Measurements from ENCODE around the gene FAIM2.

Gene FAIM2

DNA sequence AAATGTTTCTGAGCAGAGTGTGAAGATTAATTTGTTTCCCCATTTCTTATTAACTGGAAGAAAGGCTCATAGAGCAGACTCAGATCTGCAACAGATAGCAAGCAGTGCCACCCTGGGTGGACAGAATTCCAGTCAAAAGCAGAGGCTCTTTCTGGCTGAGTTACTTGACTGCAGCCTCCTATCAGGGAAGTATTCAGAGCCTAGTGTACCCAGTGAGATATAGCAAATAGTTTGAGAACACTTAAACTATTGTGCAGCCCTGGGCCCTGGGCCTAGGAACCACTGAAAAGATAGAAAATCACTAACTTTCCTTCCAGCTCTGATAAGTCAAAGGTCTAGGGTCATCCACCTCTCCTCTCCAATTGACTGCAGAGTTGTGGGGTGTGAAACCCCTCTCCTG lies 35.6 kb upstream of the FAIM2 start:
- no peak for DNase-seq

DNA sequence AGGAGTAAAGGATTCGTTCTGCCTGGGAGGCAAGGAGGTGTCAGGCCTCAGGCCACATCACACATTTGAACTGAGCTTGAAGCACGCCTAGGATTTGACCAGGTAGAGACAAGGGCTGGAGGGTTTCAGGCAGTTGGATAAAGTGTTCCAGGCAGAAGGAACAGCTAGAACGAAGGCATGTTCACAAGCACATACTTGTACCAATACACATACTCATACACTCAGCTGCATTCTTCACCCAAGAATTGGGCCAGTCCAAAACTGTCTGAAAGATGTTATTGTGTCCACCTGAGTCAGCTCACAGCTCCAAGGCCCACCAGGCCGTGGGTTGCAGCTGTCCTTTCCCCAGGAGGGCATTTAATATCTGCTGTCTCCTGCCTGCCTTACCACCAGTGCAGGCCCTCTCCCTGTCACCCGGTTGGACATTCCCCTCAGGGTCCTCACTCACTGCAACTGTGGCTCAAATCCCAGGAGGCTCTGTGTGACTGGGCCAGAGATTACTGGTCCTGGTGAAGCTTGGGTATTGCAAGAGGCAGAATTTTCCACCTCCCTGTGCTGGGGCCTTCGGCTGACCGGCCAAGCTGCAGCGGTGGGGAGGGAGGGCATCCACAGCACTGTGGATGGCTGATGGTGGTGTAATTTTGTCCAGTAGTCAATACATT lies 34.1 kb upstream of the FAIM2 start:
- DNase-seq, result no peak

DNA sequence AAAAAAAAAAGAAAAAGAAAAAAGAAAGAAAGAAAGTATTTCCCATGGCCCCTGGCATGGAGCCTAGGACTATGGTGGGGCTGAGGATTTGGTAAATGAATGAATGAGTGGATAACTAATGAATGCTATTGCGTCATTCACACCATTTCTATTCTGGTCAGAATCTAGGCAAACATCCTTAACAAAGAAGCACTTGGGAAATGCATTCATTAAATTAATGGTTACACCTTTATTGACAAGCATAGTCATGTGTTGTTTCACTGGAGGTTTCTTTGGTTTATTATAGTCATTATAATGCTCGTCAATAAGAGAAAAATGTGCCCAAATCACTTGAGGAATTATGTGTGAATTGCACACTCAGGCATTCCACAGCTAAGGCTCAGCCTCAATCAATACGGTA lies 33.2 kb upstream of the FAIM2 start:
- no peak for DNase-seq

DNA sequence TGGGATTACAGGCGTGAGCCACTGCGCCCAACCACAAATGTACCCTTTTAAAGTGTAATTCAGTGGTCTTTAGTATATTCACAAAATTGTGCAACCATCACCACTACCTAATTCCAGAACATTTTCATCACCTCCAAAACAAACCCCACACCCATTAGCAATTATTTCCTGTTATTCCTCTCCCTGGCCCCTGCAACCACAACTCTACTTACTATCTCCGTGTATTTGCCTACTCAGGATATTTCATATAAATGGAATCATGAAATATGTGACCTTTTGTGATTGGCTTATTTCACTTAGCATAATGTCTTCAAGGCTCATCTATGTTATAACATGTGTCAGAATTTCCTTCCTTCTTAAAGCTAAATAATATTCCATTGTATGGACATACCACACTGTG lies 30.8 kb upstream of the FAIM2 start:
- no peak for DNase-seq

DNA sequence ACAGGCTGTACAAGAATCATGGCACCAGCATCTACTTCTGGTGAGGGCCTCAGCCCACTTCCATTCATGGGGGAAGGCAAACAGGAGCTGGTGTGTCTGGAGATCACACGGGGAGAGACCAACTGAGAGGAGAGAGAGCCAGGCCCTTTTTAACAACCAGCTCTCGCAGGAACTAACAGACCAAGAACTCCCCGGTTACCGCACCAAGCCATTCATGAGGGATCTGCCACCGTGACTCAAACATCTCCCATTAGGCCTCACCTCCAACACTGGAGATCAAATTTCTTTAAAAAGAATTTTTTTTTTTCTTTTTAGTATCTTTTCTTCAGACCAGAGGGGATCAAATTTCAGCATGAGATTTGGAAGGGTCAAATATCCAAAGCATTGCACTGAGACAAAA lies 30.1 kb upstream of the FAIM2 start:
- DNase-seq, result no peak

DNA sequence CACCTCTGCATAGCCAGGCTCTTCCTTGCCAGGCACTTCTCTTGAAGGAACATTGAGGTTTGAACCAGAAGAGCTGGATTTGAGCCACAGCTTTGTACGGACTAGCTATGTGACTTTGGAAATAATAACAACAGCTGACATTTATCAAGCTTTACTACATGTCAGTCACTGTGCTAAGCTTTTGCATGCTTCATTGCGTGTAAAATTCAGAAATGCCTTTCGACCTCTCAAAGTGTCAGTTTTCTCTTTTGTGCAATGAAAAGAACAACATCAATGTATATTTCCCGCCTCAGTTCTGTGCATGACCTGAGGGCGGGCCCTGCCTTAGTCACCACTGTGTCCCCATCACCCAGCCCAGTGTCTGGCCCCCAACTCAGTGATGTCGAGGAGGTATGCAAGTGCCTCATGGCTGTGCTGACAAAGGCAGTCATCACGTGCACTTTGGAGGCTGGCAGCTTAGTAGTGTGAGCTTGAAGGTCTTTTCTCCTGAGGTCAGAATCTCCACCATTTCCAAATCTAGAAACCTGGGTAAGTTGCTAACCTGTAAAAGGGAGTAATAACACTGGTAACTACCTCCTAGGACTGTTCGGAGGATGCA lies 28.9 kb upstream of the FAIM2 start:
- DNase-seq, result no peak

DNA sequence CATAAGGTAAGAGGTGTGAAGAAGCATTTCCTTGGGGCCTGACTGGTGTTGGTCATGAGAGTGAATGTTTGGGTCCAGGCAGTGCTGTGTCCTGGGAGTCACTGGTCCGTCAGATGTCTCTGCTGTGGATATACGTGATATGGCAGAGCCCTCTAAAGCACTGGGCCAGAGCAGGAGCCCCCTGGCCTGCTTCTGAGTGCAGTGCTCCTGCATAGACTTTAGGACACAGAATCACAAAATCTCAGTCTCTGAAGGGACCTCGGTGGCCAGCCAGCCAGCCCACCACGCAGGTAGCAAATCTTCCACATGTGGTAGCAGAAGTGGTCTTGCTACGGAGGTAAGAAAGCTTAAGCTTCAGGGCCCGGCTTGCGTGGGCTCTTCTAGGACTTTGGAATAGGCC lies 28.3 kb upstream of the FAIM2 start:
- no peak for DNase-seq

DNA sequence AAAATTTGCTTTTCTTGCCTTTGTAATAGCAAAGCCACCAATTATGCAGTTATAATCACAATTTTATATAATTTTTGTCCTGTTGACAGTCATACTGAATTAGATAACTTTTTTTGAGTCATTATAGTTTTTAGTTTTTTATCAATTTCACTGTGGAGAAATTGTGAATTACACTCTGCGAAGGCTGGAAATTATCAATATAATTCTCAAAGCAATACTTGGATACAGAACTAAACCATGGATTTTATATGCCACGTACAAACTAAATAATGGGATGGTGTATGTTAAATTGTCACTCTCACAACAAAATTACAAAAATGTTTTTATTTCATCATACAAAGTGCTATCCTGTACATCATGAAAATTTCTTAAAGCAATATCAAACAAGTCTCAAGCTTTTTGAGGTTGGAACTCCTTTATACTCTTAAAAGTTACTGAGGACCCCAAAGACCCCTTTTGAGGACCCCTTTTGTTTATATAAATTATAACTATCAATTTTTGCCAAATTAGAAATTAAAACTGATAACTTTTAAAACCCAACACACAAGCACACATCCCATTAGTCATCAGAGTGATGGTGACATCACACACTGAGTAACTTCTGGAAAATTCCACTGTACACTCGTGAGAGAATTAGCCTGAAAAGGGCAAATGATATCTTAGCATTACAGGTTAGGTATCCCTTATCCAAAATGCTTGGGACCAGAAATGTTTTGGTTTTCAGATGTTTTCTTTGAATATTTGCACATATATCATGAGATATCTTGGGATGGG lies 27.0 kb upstream of the FAIM2 start:
- no peak for DNase-seq

DNA sequence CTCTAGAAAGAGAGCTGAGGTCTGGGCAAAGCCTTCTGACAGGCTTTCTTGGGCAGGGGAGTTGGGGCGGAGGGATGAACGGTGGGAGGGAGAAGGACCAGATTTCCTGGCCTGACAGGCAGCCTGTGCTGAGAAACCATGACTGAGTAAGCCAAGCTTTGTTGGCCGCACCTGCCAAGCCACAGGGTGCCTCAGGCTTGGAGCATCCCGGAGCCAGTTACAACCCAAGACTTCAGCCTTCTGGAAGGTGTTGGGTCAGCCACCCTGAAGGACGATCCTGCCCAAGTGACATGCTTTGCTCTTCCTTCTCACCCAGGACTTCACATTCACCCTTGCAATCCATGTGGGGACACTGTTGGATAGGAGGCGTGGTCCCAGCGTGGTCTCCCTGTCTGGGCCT lies 25.9 kb upstream of the FAIM2 start:
- DNase-seq, result no peak

DNA sequence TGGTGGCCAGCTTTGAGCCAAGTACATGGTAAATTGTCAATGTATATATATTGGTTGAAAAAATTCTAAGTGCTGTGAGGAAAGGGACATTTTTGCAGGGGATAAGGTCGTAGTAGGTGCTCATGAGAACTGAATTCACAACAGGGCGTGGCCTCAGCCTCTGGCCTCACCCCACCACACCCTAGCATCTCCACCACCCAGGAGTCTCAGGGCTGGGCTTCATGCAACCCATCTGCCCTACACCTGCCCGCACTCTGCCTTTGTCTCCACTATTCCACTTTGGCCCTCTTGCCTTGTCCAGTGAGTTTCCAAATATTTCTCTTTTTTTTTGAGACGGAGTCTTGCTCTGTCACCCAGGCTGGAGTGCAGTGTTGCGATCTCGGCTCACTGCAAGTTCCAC lies 24.8 kb upstream of the FAIM2 start:
- DNase-seq, result no peak

DNA sequence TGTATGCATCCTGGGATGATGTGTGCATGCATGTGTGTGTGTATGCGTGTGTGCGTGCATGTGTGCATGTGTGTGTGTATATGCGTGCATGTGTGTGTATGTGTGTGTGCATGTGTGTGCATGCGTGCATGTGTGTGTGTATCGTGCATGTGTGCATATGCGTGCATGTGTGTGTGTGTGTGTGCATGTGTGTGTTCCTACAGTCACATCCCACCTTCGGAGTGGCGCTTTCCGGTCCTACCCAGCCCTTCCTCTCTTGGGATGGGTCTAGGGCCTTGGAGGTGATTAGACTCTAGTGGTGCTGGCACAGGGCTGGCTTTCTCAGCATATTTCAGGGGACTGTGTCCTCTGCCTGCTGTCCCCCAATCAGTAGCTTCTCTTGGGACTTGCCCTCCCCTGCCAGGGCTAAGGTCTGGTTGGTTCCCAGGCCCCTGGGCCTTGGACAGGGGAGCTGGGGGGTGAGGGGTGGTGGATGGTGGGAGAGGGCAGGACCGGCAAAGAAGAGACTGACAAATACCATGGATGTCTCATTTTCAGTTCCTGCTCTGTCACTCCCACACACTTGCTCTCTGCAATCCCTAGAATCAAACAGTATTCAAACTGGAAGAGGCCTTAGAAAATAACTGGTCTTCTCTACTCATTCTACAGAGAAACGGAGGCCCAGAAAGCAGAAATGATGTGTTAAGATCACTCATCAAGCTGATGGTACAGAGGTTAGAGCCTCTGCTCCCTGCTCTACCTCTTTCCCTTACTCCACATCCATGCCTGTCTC lies 21.9 kb upstream of the FAIM2 start:
- DNase-seq, result no peak

DNA sequence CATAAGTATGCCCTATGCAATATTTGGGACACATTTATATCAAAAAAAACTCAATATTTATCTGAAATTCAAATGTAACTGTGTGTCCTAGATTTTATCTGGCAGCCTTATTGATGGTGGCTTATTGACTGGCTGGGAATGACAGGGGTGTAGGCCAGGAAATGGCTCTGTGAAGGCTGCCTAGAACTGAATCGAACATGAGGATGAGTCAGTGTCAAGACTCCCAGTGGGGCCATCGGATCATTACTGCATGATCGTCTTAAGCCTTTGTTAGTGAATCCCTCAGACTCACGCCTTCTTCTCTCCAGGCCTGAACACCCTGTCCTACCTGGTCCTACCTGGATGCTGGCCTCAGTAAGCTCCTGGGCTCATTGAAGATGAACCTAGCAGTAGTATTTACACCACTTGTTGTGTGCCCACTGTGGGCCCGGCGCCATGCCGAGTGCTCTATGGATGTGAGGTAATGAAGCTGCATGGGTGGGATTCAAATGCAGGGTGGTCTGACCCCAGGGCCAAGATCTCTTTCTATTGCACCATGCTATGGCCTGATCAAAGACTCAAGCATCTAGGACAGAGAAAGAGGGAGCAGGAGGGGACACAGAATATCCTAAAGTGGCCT lies 21.0 kb upstream of the FAIM2 start:
- no peak for DNase-seq

DNA sequence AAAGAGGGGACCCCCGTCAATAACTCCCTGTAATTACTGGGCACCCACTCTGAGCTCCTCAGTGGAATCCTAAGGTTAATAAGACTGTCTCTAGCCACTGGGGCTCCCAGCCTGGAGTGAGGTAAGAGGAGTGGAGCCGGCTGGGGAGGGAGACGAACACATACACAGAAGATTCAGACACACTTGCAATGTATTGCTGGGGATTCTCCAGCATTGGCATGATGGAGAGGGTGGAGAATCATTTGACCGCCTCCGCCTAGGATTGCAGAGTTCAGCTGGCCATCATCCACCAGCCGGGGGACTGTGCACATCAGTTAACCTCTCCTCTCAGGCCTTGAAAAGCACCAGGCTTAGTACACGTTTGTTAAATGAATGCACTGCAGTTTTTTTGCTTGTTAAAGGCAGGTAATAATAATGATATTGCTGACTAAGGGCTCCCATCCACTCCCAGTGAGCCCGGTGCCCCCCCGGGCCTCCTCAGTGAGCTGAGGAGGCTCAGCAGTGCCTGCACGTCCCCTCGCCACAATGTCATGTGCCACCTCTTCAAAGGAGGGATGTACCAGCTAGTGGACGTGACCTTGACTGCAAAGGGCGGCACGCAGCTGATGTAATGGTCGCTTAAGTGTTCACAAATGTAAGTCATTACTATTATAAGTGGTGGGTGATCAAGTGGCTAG lies 20.3 kb upstream of the FAIM2 start:
- DNase-seq, result no peak

DNA sequence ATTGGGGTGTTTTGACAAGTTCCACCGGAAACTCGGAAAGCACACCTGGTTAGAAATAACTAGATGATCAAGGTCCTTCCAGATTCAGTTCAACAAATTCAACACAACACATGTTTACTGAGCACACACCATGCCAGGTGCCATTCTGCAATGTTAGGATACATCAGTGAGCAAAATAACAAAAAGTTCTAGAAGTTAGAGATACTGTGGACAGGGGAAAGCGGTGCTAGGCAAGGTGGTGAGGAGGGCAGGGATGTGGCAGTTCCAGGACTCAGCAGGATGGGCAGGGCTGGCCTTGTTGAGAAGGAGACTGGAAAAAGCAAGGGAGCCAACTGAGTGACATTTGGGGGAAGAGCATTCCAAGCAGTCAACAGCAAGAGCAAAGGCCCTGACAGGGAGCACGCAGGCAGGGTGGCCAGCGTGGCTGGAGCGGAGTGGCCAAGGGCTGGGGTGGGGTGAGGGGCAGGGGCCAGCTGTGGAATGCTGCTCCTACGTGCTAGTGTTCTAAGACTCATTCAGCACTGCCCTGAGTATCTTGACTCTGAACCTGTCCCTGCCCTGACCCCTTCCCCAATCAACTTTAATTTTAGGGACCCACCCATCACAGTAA lies 19.4 kb upstream of the FAIM2 start:
- DNase-seq, result no peak

DNA sequence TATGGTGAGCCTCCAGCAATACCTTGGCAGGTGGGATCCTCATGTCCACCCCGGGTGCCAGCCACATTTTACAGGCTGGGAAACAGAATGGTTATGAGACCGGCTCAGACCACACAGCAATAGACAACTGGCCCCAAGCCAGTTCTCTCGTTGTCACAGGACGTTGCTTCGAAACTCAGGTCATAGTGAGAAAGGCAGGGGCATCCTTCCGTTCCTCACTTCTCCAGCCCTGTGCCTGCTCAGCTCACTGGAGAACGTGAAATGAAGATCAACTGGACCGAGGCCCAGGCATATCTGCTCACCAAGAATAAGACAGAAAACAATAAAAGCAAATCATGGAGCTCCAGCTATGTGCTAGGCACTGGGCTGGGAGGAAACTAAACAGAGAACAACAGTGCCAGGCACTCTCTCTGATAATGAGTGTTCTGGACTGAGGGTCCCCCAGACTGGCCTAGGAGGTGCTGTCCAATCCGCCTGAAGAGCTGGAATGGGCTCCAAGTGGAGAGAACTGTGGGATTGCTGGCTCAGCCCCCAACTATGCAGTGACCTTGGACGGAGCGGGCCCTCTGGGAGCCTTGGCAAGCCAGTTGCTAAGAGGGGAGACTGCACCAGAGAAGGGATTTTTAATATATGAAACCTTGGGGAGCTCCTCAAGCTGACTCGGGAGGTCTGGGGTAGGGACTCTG lies 18.8 kb upstream of the FAIM2 start:
- no peak for DNase-seq

DNA sequence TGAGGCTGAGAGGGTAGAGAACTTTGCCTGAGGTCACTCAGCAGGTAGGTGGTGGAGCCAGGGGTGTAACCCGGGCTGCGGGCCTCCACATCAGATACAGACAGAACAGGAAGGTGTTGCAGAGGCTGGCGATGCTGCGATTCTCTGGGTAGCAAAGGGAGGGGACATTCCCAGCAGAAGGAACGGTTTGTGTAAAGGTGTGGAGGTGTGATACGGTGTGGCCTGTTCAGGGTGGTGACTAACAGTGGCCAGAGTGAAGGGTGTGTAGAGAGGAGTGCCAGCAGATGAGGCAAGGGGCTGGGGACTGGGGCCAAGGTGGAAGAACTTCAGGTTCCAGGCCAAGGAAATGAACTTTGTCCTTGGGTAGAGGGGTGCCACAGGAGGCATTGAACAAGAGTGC lies 18.2 kb upstream of the FAIM2 start:
- no peak for DNase-seq

DNA sequence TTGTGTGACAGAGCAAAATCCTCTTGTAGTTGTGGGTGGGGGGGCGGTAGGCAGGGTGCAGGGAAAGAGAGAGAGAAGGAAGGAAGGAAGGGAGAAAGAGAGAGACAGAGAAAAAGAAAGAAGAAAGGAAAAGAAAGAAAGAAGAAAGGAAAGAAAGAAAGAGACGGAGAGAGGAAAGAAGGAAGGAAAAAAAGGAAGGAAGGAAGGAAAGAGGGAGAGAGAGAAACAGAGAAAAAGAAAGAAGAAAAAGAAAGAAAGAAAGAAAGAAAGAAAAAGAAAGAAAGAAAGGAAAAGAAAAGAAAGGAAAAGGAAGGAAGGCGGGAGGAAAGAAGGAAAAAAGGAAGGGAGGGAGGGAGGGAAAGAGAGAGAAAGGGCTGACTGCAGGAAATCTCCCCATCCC lies 17.6 kb upstream of the FAIM2 start:
- no peak for DNase-seq

DNA sequence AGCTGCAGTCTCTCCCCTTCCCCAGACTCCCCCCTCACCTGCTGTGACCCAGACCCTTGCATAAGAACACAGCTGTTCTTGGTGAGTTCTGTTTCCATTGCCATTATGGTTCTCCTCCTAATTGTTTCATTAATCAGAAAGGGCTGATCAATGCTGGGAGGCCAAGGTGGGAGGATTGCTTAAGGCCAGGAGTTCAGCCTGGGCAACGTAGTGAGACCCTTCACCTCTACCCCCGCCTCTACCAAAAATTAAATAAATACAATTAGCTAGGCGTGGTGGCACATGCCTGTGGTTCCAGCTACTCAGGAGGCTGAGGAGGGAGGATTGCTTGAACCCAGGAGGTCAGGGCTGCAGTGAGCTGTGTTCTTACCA lies 17.2 kb upstream of the FAIM2 start:
- no peak for DNase-seq

DNA sequence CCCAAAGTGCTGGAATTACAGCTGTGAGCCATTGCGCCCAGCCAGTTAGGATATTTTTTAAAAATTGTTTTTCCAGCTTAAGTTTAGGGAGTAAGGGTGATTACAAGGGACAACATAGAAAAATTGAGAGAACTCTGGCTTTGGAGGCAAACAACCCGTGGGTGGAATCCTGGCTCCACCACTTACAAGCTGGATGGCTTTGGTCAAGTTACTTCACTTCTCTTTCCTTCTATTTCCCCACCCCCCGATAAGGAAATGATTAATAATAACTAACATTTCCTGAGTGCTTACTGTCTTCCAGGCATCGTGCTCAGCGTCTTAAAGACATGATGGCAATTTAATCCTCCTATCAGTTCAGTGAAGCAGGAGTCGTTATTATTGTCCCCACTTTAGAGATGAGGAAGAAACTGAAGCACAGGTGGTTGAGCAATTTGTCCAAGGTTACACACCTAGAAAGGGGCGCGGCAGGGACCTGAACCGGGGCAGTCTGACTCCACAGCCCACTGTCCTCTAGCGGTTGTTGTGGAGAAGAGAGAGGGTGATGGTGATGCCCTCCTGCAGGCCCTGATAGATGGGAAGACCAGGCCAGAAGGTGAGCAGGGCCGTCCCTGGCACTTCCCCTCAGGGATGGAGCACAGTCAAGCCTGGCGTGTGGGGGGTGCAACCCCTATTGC lies 16.7 kb upstream of the FAIM2 start:
- no peak for DNase-seq

DNA sequence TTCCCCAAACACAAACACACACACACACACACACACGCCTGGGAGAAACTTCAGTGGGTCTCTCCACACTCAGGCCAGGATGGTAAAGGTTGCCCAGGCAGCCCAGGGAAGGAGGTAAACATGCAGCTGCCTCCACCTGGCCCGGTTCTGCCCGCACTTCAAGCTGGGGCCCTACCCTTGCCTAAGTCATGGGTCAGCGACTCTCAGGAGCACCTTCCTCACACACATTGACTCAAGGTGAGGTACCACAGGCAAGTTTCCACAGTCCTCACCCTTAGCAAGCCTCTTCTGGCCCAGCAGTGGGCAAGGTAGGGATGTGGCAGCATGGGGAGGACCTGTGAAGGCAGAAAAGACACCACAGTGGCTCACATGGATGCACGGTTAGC lies 14.1 kb upstream of the FAIM2 start:
- no peak for DNase-seq

DNA sequence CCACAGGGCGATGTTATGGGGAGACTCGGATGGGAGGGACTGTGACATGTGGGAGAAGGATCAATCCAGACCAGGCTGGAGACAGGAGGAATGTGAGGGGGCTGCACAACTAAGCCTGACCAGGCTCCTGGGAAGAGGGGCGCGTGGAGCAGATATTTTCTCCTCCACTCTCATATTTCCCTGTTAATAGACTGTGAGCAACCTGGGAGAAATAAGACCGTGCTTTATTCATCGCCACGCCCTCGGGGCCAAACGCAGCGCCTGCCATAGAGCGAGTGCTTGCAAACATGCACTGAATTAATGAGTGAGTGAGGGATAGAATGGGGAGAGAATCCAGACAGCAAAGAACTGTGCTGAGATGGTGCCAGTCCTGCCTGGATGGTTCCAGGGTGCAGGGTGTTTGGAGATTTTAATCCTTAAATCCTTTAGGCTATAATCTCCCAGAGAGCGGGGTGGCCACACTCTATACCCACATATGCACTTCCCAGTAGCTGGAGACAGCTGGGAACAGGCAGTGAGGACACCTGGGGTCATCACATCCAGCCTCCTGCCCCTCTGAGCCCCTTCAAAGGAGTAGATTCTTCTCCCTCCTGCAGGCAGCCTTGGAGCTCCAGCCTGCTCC lies 13.6 kb upstream of the FAIM2 start:
- no peak for DNase-seq

Data from activated naive CD4-positive, alpha-beta T cell (primary cell).